Eye (tissue), 1 donor: Measurements from ENCODE around the gene LGI2.

Experiments used
- DNase-seq: peaks from one replicate; pipeline ENCODE4 v3.0.0-alpha.2; 2015

LGI2 gene

GRCh38 chr4:24957886-24958285 lies 72.9 kb downstream of the LGI2 start:
- DNase-seq = no peak

- DNase-seq = no peak
Measured at GRCh38 chr4:24956763-24957162, 74.0 kb downstream of the LGI2 start.

- no peak for DNase-seq
Measured at GRCh38 chr4:24956091-24956490, 74.7 kb downstream of the LGI2 start.

GRCh38 chr4:24952667-24953066 lies 78.1 kb downstream of the LGI2 start:
- DNase-seq = no peak

- DNase-seq = no peak
Measured at GRCh38 chr4:24949970-24950369, 80.8 kb downstream of the LGI2 start.
